K562 (cell line): Measurements from ENCODE around the gene DYNLT4. TPM values are rescaled to one million over a fixed set of nuclear protein-coding genes. Genes with fewer than 3 reads are reported as not detected.
A peak's percentile ranks its signal among the peaks of the same experiment; 100 is the strongest.

ENCODE experiments used
- CBFA2T3 ChIP-seq: fragments of 450-650 bp; IDR thresholded peaks from 2 replicates; pipeline ENCODE4 v1.6.1; 2017
- CREB1 ChIP-seq, 2 experiments: sonication (generic) in 1 of 2; formaldehyde crosslinking in 1 of 2; IDR thresholded peaks; 2 replicates each; pipeline versions ENCODE4 v1.6.1 to v1.8.0; 2012 to 2022; ENCODE audit warnings: inconsistent platforms in 1 of 2, mild to moderate bottlenecking in 1 of 2, missing genetic modification reagents in 1 of 2, moderate library complexity in 1 of 2
- ETV6 ChIP-seq, 3 experiments: fragments of 150-350 bp in 1 of 3; sonication (generic) in 1 of 3; formaldehyde crosslinking in 1 of 3; IDR thresholded peaks; 2 replicates each; pipeline versions ENCODE4 v1.6.1 to v1.8.0; 2014 to 2022; ENCODE audit warnings: borderline replicate concordance in 2 of 3, low read depth in 2 of 3, antibody characterized with exemption in 1 of 3, low read length in 1 of 3, mild to moderate bottlenecking in 1 of 3, missing genetic modification reagents in 1 of 3
- FOXK2 ChIP-seq, 2 experiments: fragments of 450-650 bp; IDR thresholded peaks in 1 of 2; conservative IDR thresholded peaks in 1 of 2; 2 replicates each; pipeline ENCODE4 v1.6.1; 2016; ENCODE audit warnings: low read depth in 2 of 2, mild to moderate bottlenecking in 1 of 2
- GATAD2B ChIP-seq: fragments of 450-650 bp; IDR thresholded peaks from 2 replicates; pipeline ENCODE4 v1.6.1; 2017; ENCODE audit warnings: mild to moderate bottlenecking, borderline replicate concordance
- MITF ChIP-seq: IDR thresholded peaks from 2 replicates; pipeline ENCODE4 v1.6.1; 2014; ENCODE audit warnings: antibody characterized with exemption
- NFE2 ChIP-seq: IDR thresholded peaks from 2 replicates; pipeline ENCODE4 v1.6.1; 2014; ENCODE audit warnings: antibody characterized with exemption, low read depth
- NFE2L1 ChIP-seq: fragments of 450-650 bp; IDR thresholded peaks from 2 replicates; pipeline ENCODE4 v1.6.1; 2016; ENCODE audit warnings: missing genetic modification characterization, low read depth, mild to moderate bottlenecking, missing compliant biosample characterization, moderate library complexity, borderline replicate concordance
- RFX7 ChIP-seq: fragments of 250-450 bp; sonication (Bioruptor Pico); IDR thresholded peaks from 2 replicates; pipeline ENCODE4 v1.5.1; 2021; ENCODE audit warnings: mild to moderate bottlenecking
- TAF9B ChIP-seq: fragments of 450-650 bp; IDR thresholded peaks from 2 replicates; pipeline ENCODE4 v1.6.1; 2018; ENCODE audit warnings: mild to moderate bottlenecking; ENCODE audit not compliant: partially characterized antibody
- ZC3H8 ChIP-seq: fragments of 450-650 bp; IDR thresholded peaks from 2 replicates; pipeline ENCODE4 v1.6.1; 2017
- ZHX1 ChIP-seq: fragments of 150-350 bp; conservative IDR thresholded peaks from 2 replicates; pipeline ENCODE4 v1.6.1; 2014; ENCODE audit warnings: low read length
- ZNF318 ChIP-seq, 2 experiments: fragments of 450-650 bp; IDR thresholded peaks; 2 replicates each; pipeline ENCODE4 v1.6.1; 2016; ENCODE audit warnings: mild to moderate bottlenecking in 2 of 2, borderline replicate concordance in 1 of 2, low read depth in 1 of 2, moderate library complexity in 1 of 2
- ZSCAN29 ChIP-seq: fragments of 450-650 bp; IDR thresholded peaks from 2 replicates; pipeline ENCODE4 v1.6.1; 2017
- polyA plus RNA-seq, 8 experiments: library from polyadenylated mRNA; depleted of rRNA in 4 of 8; stranded (reverse) in 5 of 8; unstranded in 3 of 8; fragments of >200 nt; fragmentation: Nextera tagmentation in 2 of 8; fragmentation: Illumina TruSeq in 1 of 8; extraction: Ambion mirVana in 2 of 8; extraction: Trizol in 1 of 8; gene quantifications; 2 replicates each; pipeline versions ENCODE4 v1.2.1 to v1.2.3, GENCODE V29; 2011 to 2014; ENCODE audit warnings: inconsistent platforms in 1 of 8, missing spikeins in 1 of 8
- total RNA-seq, 7 experiments: library from RNA; depleted of rRNA in 6 of 7; stranded (reverse); fragments of >200 nt in 6 of 7; fragmentation: Illumina TruSeq in 2 of 7; extraction: Trizol in 2 of 7; gene quantifications; 2 replicates each; pipeline versions ENCODE4 v1.2.1 to v1.2.3, GENCODE V29; 2011 to 2021; ENCODE audit warnings: low replicate concordance in 1 of 7

DYNLT4 gene
- total and polyA plus RNA-seq, 9 of the 15 experiments (the other 6 are each of a cell fraction or from before 2014, with no cell fraction given): 0.29 to 0.73 TPM; not detected in 7

- TF ChIP-seq ZNF318 (IDR thresholded peaks at IDR 0.05; ENCODE audit: borderline replicate concordance in 1 of 2, low read depth in 1 of 2): peak in 1 of 2 experiments; percentile 81; a peak in 1 of 4 replicates
- no peak for TF ChIP-seq MITF
- TF ChIP-seq GATAD2B: peak; percentile 91
- no peak for TF ChIP-seq ETV6 (IDR thresholded peaks at IDR 0.05; ENCODE audit: borderline replicate concordance in 1 of 2, low read depth in 2 of 2, low read length in 1 of 2)
- no peak for TF ChIP-seq ETV6 (CRISPR knock-in tag; IDR thresholded peaks at IDR 0.05; ENCODE audit: borderline replicate concordance)
- TF ChIP-seq ZSCAN29: no peak
- TF ChIP-seq FOXK2 (conservative IDR thresholded peaks at IDR 0.05 in 1 of 2, IDR thresholded peaks at IDR 0.05 in 1 of 2; ENCODE audit: low read depth in 2 of 2): peak; percentile 90 to 94; a peak in 3 of 4 replicates
- TF ChIP-seq RFX7 (CRISPR knock-in tag): no peak
- no peak; the same call in 1 of the 2 replicates for TF ChIP-seq ZC3H8
- TF ChIP-seq ZHX1: peak; percentile 69; the same call in 1 of the 2 replicates
- TF ChIP-seq NFE2: 0 out of 2 replicates have a peak, but pooled peaks have one; percentile 21
- TF ChIP-seq TAF9B: peak; percentile 91
- TF ChIP-seq CBFA2T3: peak; percentile 51
- TF ChIP-seq CREB1 (IDR thresholded peaks at IDR 0.05): peak; percentile 43
- TF ChIP-seq CREB1 (CRISPR knock-in tag; IDR thresholded peaks at IDR 0.05): no peak
- TF ChIP-seq NFE2L1 (tag): no peak
These were observed 7.2 kb downstream of the DYNLT4 start, which contains the start of gene PLK3 (continued) for GRCh38 chr1:44799770-44800584.
